GM18508 (cell line): ENCODE results near the gene CPHXL.
A peak's percentile ranks its signal among the peaks of the same experiment; 100 is the strongest.

Experiments
- ATAC-seq: cut with Tn5 transposase; IDR thresholded peaks from one replicate; pipeline ENCODE4 v1.9.1; 2021; ENCODE audit warnings: moderate number of reproducible peaks; ENCODE audit not compliant: insufficient read depth, unreplicated experiment

CPHXL gene

DNA sequence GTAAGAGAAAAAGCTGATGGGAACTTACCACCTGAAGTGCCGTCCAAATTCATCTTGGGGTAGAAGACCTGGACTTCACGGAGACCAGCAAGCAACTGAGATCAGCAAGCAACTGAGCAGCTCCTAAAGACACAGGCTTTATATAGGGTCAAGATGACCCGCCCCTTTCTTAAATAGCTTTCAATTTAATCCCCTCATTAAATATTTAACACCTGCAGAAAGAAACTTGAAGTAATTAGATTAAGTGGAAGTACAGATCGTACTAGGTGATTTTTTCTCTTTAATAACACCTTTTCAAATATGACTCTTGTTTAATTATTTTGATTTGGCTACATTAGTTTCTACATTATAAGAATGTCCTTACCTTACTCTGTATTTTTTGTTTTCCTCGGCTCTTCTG lies at the start of gene CPHXL:
Gene CPHXL (minus strand): TSS at position 101 of the 400 bp plus-strand sequence. CDS start 48 bp downstream, at position 53.
- no peak for ATAC-seq

DNA sequence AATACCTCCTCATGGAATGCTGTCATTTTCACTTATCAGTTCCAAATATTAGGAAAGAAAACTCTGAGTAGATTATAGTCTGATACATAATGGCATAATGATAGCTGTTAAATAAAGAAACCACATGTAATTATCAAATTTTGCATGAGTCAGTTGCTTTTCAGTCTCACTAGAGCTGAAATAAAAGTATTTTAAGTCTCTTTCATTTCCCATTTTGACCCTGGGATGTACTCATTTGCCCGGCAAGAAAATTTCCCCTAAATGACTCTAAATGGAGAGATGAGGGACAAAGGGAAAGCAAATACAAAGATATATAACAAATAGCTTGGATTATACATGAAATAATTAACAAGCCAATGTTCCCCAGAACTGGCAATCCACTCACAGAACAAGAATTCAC lies 47.9 kb upstream of the CPHXL start:
- no peak for ATAC-seq

DNA sequence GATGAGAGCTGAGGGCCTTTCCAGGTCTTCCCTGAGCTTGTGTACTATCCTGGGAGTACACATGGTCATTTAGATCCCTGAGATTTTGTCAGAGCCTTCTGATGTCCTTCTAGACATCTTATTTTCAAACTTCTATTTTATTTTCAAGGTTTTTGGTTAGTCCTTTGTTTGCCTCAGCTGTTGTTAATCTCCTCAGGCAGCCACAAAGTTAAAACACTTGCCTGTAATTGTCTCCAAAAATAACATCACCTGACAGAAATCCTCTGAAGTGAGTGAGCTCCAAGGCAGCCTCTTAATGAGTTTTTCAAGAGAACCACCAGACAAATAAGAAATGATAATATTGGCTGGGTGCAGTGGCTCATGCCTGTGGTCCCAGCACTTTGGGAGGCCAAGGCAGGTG lies 43.8 kb upstream of the CPHXL start:
- no peak for ATAC-seq

- peak; percentile 76 for ATAC-seq
Measured at GRCh38 chr16:75764154-75764768, 38.0 kb upstream of the CPHXL start.

GRCh38 chr16:75763204-75763603 lies 36.9 kb upstream of the CPHXL start:
- ATAC-seq: no peak

- no peak for ATAC-seq
Measured at GRCh38 chr16:75762746-75763145, 36.5 kb upstream of the CPHXL start.

DNA sequence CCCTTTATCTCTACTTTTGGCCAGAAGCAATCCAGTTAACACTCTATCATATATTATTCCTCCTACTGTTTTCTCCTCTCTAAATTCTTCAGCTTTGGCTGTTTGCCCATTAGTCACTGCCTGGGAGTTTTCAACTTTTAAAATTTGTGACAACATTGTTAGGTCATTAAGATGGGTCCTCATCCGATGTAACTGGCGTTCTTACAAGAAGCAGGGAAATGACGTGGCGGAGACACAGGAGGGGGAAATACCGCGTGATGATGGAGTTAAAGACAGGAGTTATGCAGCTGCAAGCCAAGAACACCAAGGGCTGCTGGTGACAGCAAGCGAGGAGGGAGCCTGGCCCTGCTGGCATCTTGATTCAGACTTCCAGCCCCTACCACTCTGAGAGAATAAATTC lies 34.8 kb upstream of the CPHXL start:
- peak; percentile 38 for ATAC-seq

DNA sequence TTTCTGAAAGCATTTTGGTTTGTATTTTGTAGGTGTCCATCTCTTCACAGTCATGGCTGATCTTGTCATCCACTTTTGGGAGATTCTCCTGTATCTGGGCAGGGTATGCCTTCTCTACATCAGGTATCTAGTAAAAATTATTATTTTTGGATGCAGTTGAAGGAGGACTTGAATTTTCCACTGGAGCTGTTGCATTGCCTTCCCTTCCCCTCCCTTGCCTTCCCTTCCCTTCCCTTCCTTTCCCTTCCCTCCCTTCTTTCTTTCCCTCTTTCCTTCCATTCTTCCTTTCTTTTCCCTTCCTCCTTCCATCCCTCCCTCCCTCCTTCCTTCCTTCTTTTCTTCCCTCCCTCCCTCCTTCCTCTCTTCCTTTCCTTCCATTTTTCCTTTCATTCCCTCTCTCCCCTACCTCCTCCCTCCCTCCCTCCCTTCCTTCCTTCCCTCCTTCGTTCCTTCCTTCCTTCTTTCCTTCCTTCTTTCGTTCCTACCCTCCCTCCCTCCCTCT lies 33.8 kb upstream of the CPHXL start:
- no peak for ATAC-seq

DNA sequence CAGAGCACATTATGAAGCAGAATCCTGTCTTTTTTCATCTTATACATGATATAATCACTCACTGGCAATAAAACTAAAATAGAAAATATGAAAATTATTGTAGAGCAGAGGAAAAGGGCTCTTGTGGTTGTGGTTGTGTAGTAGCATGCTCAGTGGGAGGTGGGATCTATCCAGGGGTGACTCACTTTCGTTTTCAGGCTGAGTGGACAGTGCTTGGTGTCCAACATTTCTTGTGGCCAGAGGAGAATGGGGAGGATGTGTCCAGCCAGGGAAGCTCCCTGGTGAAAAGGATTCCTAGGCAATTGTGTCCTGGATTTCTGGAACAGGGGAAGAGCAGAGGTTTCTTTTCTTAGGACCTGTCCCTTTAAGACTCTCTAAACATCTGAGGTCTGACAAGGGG lies 31.9 kb upstream of the CPHXL start:
- no peak for ATAC-seq

GRCh38 chr16:75754141-75754540 lies 27.9 kb upstream of the CPHXL start:
- no peak for ATAC-seq

DNA sequence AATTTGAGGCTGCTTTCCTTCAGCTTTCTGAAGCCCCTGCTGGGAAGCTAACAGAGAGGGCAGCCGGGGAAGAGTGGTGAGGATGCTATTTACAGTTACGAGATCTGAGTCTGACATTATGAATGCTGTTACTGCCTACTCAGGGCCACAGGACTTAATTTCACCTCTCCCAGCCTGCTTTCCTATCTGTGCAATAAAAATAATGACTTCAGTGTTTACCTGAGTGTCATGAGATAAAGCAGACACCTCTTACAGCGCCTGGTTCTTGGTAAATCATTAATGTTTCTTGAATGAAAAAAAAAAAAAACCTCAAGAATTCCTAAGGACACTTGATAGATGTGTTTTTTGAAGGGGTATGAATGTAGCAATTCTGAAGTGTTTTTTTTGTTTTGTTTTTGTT lies 24.2 kb upstream of the CPHXL start:
- ATAC-seq: no peak

DNA sequence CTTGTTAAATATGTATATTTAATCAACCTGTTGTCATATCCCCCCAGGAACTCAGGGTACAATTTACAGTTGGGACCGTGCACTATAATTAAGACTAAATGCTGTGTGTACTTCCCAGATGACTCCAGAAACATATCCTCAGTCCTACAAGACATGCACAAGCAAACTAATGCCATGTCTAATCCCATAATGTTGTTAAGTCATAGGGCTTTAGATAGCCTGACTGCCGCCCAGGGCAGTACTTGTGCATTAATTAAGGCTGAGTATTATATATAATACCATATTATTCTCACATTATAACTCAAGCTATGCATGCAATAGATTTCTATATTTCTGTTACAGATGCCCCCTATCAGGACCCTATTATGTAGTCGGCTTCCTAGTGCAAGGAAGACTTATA lies 20.1 kb upstream of the CPHXL start:
- ATAC-seq: no peak

DNA sequence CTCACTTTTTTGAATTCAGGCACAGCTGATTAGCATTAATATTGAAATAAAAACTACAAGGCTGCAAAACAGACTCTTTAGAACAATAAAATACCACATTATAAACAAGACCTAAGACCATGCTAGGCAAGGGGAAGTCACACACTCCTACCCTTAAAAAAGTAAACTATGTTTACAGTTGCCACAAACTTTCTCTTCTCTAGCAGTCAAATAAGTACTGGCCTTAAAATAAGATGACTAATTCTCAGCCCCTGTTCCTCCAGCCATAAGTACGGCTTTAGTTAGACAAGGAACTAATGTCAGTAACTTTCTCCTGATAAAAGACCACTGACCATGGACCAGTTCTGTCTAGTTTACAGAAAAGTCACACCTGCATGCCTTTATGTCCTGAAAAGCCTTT lies 19.5 kb upstream of the CPHXL start:
- no peak for ATAC-seq

- ATAC-seq: no peak
Measured at GRCh38 chr16:75745242-75745641, 19.0 kb upstream of the CPHXL start.

DNA sequence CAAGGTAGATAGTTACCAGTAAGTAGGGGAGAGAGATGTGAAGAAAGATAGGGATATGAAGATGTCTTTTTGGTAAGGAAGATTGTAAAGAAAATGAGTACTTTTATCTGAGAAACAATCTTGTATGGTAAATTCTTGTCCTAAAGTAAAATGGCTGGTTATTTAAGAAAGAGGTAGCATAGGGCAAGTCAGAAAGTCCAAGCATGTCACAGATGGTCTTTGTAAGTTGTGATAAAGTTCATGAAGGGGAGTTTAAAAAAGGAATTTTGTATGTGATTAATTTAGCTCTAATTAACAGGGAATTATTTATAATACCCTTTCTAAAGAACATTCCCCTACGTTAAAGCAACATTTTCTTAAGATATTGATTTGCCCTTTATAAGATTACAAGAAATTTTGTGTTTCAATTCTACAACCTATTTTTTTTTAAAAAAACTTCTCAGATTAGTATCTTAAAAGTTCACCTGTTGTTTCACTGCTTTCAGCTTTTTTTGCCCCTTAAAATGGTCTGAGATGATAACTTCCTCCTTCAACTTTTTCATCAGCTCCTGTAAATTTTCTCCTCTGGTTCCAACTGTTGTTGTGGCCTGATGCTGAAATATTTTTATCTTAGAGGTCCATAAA lies 16.2 kb upstream of the CPHXL start:
- ATAC-seq: no peak

GRCh38 chr16:75733305-75734211 lies 7.3 kb upstream of the CPHXL start:
- no peak for ATAC-seq

DNA sequence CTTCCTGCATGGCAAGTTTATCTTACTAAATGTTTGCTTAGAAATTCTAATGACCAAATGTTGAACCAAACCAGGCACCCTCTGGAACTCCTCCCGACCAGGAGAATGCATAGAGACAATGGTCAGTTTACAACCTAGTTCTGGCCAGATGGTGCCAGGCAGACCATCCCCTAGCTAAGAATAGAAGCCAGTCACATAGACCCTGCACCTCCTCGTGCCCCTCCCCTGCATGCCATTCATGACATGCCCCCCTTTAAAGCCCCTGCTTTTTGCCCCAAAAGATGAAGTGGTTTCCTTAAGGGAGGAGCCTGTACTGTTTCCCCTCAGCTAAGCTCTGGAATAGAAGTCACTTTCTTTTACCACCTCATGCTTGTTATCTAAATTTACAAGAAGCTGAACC lies 6.6 kb upstream of the CPHXL start:
- ATAC-seq: no peak

DNA sequence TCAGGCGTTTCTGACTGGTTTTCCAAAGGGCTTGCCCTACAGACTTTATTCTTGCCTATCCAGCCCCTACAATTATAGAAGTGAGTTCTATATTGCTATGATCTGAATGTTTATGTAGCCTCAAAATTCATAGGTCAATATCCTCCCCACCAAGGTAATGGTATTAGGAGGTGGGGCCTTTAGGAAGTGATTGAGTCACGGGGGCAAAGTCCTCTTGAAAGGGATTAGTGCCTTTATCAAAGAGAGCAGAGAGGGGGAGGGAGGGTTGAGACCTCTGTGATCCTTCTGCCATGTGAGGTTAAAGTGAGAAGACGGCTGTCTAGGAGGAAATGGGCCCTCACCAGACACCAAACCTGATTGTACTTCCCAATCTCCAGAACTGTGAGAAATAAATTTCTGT lies 931 bp upstream of the CPHXL start:
- ATAC-seq: no peak

DNA sequence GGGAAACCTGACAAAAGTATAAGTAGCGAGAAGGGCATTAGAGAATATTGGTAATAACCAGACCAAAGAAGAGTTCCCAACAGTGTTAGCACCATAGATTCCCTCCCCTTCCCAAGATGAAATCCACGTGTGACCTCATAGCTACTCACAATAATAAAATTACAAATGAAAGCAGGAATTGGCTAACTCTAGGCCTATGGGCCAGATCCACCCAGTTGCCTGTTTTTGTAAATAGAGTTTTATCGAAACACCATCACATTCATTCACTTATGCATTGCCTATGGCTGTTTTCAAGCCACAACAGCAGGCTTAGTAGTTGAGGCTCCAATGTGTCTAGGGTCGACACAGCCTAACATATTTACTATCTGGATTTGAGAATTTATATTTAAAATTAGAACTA lies 7.8 kb downstream of the CPHXL start:
- ATAC-seq: no peak

- ATAC-seq: no peak
Measured at GRCh38 chr16:75714661-75715060, 11.6 kb downstream of the CPHXL start.

GRCh38 chr16:75710344-75710743 lies 15.9 kb downstream of the CPHXL start:
- no peak for ATAC-seq
